K562 (cell line): ENCODE results near the gene RGS17. TPM values are rescaled to one million over a fixed set of nuclear protein-coding genes. Genes with fewer than 3 reads are reported as not detected.

ENCODE experiments used
- ATAC-seq: fragments of 200-7000 bp; cut with Tn5 transposase; 3 replicates; pipeline ENCODE4 v1.9.1; 2020; ENCODE audit warnings: moderate library complexity
- BruUV-seq: library from RNA; stranded (reverse); fragments of 400-500 nt; replicated peaks from 2 replicates; lab custom pipeline; 2021; lab: Mats Ljungman, UMichigan
- CTCF ChIA-PET: fragments of 300-600 bp; formaldehyde crosslinking; extraction: SDS; loops from one replicate; lab custom pipeline; 2021; ENCODE audit warnings: low intra/inter-chr PET ratio; lab: Yijun Ruan, JAX
- POLR2A ChIA-PET: fragments of 300-600, 350-650 bp; sonication (Branson Sonifier 250); formaldehyde crosslinking; extraction: SDS; loops from one replicate; lab custom pipeline; 2021; ENCODE audit warnings: antibody characterized with exemption, inconsistent platforms; lab: Yijun Ruan, JAX
- DNase-seq, 4 experiments: peaks; one replicate each; pipeline versions ENCODE4 v3.0.0 to v3.0.0-alpha.2; 2011 to 2018; ENCODE audit warnings: low spot score in 3 of 4, mixed read lengths in 3 of 4; ENCODE audit errors: extremely low read depth in 1 of 4
- FAIRE-seq: peaks from 2 replicates; lab custom pipeline; 2011; peaks lifted over from hg19 to GRCh38; lab: Jason Lieb, UNC
- H2AFZ ChIP-seq: 2 replicates; pipeline ENCODE4 v1.6.0; 2011; ENCODE audit warnings: low read depth, low read length, control low read depth, inconsistent platforms
- H3K27ac ChIP-seq: fragments of 200-600 bp; 3 replicates; pipeline ENCODE4 v1.8.0; 2011; ENCODE audit warnings: low read depth, mild to moderate bottlenecking, control low read depth, inconsistent platforms, low read length, moderate library complexity, mixed read lengths; ENCODE audit errors: extremely low read depth
- H3K27me3 ChIP-seq, 2 experiments: fragments of 300-600 bp in 1 of 2; 2 replicates in 1 of 2; 3 replicates in 1 of 2; pipeline versions ENCODE4 v1.6.0 to v1.8.0; 2011; ENCODE audit warnings: inconsistent platforms in 2 of 2, low read length in 2 of 2, mild to moderate bottlenecking in 1 of 2, mixed read lengths in 1 of 2, moderate library complexity in 1 of 2; ENCODE audit not compliant: control insufficient read depth in 2 of 2, insufficient read depth in 2 of 2
- H3K36me3 ChIP-seq: fragments of 300-600 bp; 3 replicates; pipeline ENCODE4 v1.8.0; 2011; ENCODE audit warnings: mild to moderate bottlenecking, low read length, inconsistent platforms; ENCODE audit not compliant: control insufficient read depth, insufficient read depth
- H3K4me1 ChIP-seq, 2 experiments: fragments of 200-600 bp in 1 of 2; replicated peaks in 1 of 2; 2 replicates in 1 of 2; 3 replicates in 1 of 2; pipeline versions ENCODE4 v1.5.1 to v1.8.0; 2011; ENCODE audit warnings: inconsistent platforms in 2 of 2, low read length in 2 of 2, mild to moderate bottlenecking in 1 of 2, mixed read lengths in 1 of 2, moderate library complexity in 1 of 2; ENCODE audit not compliant: control insufficient read depth in 2 of 2, insufficient read depth in 2 of 2
- H3K4me2 ChIP-seq: 2 replicates; pipeline ENCODE4 v1.6.1; 2011; ENCODE audit warnings: low read length, control low read depth, inconsistent platforms, mixed read lengths; ENCODE audit not compliant: insufficient read depth
- H3K4me3 ChIP-seq: fragments of 200-600 bp; sonication (generic), shearing (Covaris generic); 2 replicates; pipeline ENCODE4 v1.5.1; 2016; ENCODE audit warnings: control low read depth, inconsistent platforms
- H3K79me2 ChIP-seq: fragments of 200-600 bp; 3 replicates; pipeline ENCODE4 v1.8.0; 2011; ENCODE audit warnings: low read length, inconsistent platforms; ENCODE audit not compliant: control insufficient read depth, insufficient read depth
- H3K9ac ChIP-seq, 2 experiments: 2 replicates each; pipeline versions ENCODE4 v1.6.0 to v1.6.1; 2011; ENCODE audit warnings: low read depth in 2 of 2, low read length in 2 of 2, control low read depth in 1 of 2, inconsistent platforms in 1 of 2, mild to moderate bottlenecking in 1 of 2, mixed read lengths in 1 of 2; ENCODE audit not compliant: insufficient read depth in 1 of 2
- H3K9me1 ChIP-seq: one replicate; pipeline ENCODE4 v1.6.0; 2011; ENCODE audit warnings: inconsistent platforms, mild to moderate bottlenecking, low read length, moderate library complexity; ENCODE audit not compliant: control insufficient read depth, insufficient read depth
- H3K9me3 ChIP-seq: replicated peaks from 2 replicates; pipeline ENCODE4 v1.5.1; 2011; ENCODE audit warnings: low read depth, low read length, inconsistent platforms; ENCODE audit not compliant: control insufficient read depth, insufficient read depth
- H4K20me1 ChIP-seq: replicated peaks from 2 replicates; pipeline ENCODE4 v1.6.1; 2011; ENCODE audit warnings: low read length, inconsistent platforms, mixed read lengths; ENCODE audit not compliant: control insufficient read depth, insufficient read depth
- CSDE1 ChIP-seq, 2 experiments: fragments of 450-650 bp; IDR thresholded peaks; 2 replicates each; pipeline ENCODE4 v1.6.1; 2016; ENCODE audit warnings: mild to moderate bottlenecking in 1 of 2
- EHMT2 ChIP-seq: fragments of 450-650 bp; IDR thresholded peaks from 2 replicates; pipeline ENCODE4 v1.6.1; 2018; ENCODE audit warnings: antibody characterized with exemption
- FOXA1 ChIP-seq: fragments of 450-650 bp; IDR thresholded peaks from 2 replicates; pipeline ENCODE4 v1.6.1; 2016; ENCODE audit warnings: mild to moderate bottlenecking, borderline replicate concordance
- HDAC2 ChIP-seq: fragments of 450-650 bp; IDR thresholded peaks from 2 replicates; pipeline ENCODE4 v1.6.1; 2016; ENCODE audit warnings: mild to moderate bottlenecking
- KAT7 ChIP-seq: sonication (generic); formaldehyde crosslinking; IDR thresholded peaks from 2 replicates; pipeline ENCODE4 v1.8.0; 2022; ENCODE audit warnings: missing genetic modification reagents, mild to moderate bottlenecking, borderline replicate concordance
- KDM1A ChIP-seq, 2 experiments: fragments of 450-650 bp; IDR thresholded peaks; 2 replicates each; pipeline ENCODE4 v1.6.1; 2016; ENCODE audit warnings: mild to moderate bottlenecking in 2 of 2
- NFXL1 ChIP-seq: fragments of 450-650 bp; formaldehyde crosslinking; IDR thresholded peaks from 2 replicates; pipeline ENCODE4 v1.4.0; 2021; ENCODE audit warnings: mild to moderate bottlenecking
- NONO ChIP-seq, 2 experiments: fragments of 200-400 bp in 1 of 2; fragments of 450-650 bp in 1 of 2; formaldehyde crosslinking in 1 of 2; IDR thresholded peaks; 2 replicates each; pipeline ENCODE4 v1.6.1; 2017; ENCODE audit warnings: low read depth in 2 of 2, mild to moderate bottlenecking in 2 of 2, moderate library complexity in 2 of 2, low read length in 1 of 2
- RBM17 ChIP-seq: fragments of 200-400 bp; formaldehyde crosslinking; IDR thresholded peaks from 2 replicates; pipeline ENCODE4 v1.6.1; 2017; ENCODE audit warnings: low read depth, mild to moderate bottlenecking, low read length, borderline replicate concordance
- TCFL5 ChIP-seq: fragments of 250-450 bp; sonication (Bioruptor Pico); conservative IDR thresholded peaks from 2 replicates; pipeline ENCODE4 v1.6.1; 2021; ENCODE audit warnings: mild to moderate bottlenecking, moderate library complexity, matching md5 sums
- WHSC1 ChIP-seq: IDR thresholded peaks from one replicate; pipeline ENCODE4 v1.6.1; 2012; ENCODE audit warnings: low read length, control low read depth, inconsistent platforms
- ZNF175 ChIP-seq: fragments of 200-800 bp; sonication (Bioruptor generic); IDR thresholded peaks from 2 replicates; pipeline ENCODE4 v1.6.1; 2016; ENCODE audit warnings: low read depth, mild to moderate bottlenecking, missing genetic modification characterization, missing compliant biosample characterization
- ZZZ3 ChIP-seq: fragments of 450-650 bp; IDR thresholded peaks from 2 replicates; pipeline ENCODE4 v1.6.1; 2016; ENCODE audit warnings: antibody characterized with exemption, mild to moderate bottlenecking, moderate library complexity
- WGBS: fragments of 100-300 bp; shearing (Covaris generic); methylation state at CpG from one replicate; pipeline ENCODE4 v1.1.6; 2016; ENCODE audit warnings: low coverage, mixed read lengths; ENCODE audit not compliant: insufficient coverage; ENCODE audit errors: missing lambda C conversion rate; 5-methylcytosine and 5-hydroxymethylcytosine counted together
- in situ Hi-C: fragments of 300-500 bp; cut with MboI; formaldehyde crosslinking; loops from 4 replicates; pipeline ENCODE4 v1.15.0; 2018; ENCODE audit warnings: inconsistent platforms, mixed read lengths
- intact Hi-C: fragments of 100-400 bp; cut with micrococcal nuclease; formaldehyde crosslinking; loops from 2 replicates; pipeline ENCODE4 v1.14.2; 2022
- polyA plus RNA-seq, 8 experiments: library from polyadenylated mRNA; depleted of rRNA in 4 of 8; stranded (reverse) in 5 of 8; unstranded in 3 of 8; fragments of >200 nt; fragmentation: Nextera tagmentation in 2 of 8; fragmentation: Illumina TruSeq in 1 of 8; extraction: Ambion mirVana in 2 of 8; extraction: Trizol in 1 of 8; gene quantifications; 2 replicates each; pipeline versions ENCODE4 v1.2.1 to v1.2.3, GENCODE V29; 2011 to 2014; ENCODE audit warnings: inconsistent platforms in 1 of 8, missing spikeins in 1 of 8
- total RNA-seq, 7 experiments: library from RNA; depleted of rRNA in 6 of 7; stranded (reverse); fragments of >200 nt in 6 of 7; fragmentation: Illumina TruSeq in 2 of 7; extraction: Trizol in 2 of 7; gene quantifications; 2 replicates each; pipeline versions ENCODE4 v1.2.1 to v1.2.3, GENCODE V29; 2011 to 2021; ENCODE audit warnings: low replicate concordance in 1 of 7
- TF ChIP-seq, protein P1 (sequence below), 2 experiments: IDR thresholded peaks; 2 replicates each; pipeline ENCODE4 v1.6.1; 2012; ENCODE audit warnings: improper control_type of control experiment in 2 of 2, low read depth in 2 of 2, low read length in 2 of 2, borderline replicate concordance in 1 of 2
- TF ChIP-seq, protein P2 (sequence below): fragments of 200-800 bp; sonication (Bioruptor generic); IDR thresholded peaks from 2 replicates; pipeline ENCODE4 v1.6.1; 2016; ENCODE audit warnings: missing genetic modification characterization, missing compliant biosample characterization
- TF ChIP-seq, protein P3 (sequence below): sonication (generic); formaldehyde crosslinking; IDR thresholded peaks from 2 replicates; pipeline ENCODE4 v1.8.0; 2022; ENCODE audit warnings: missing genetic modification reagents, mild to moderate bottlenecking, moderate library complexity, borderline replicate concordance

RGS17 gene
- total and polyA plus RNA-seq, 9 of the 15 experiments (the other 6 are each of a cell fraction or from before 2014, with no cell fraction given) = 0.01 to 0.14 (median 0.08) TPM; not detected in 6

DNA sequence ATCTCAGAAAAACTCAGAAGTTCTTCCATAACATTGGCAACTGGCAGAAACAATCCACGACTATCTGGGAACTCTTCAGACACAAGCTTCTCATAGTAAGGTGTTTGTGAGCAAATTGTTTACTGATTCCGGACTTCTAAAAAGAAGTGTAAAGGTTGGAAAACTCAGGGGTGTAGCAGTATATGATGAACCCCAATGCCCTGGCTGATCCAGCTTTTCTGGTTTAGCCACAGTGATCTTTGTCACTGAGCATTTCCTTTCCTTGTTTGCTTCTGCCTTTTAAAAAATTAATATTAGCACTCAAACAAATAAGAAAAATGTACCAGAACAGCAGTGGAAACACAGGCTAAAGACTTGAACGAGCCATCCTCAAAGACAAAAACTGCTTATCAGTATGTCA lies 4.9 kb downstream of the RGS17 start:
- Histone ChIP-seq H3K4me2 (no peak overlapping the region), H3K79me2 (no peaks in the 10 kb centered on the region), H3K9ac (no peak overlapping the region), H3K9me1 (no peaks in the 10 kb centered on the region), H3K27ac (no peak overlapping the region), H3K9me3 (no peaks in the 10 kb centered on the region), H3K4me3 (no peak overlapping the region), H3K4me1 (peaks cover 0 to 6% of the 10 kb centered on the region in 2 experiments; a peak in 2 of 5 replicates), H3K36me3 (no peaks in the 10 kb centered on the region), H4K20me1 (no peaks in the 10 kb centered on the region), H3K27me3 (no peaks in the 10 kb centered on the region), H2AFZ (no peak overlapping the region)
- WGBS = 0% methylated on average over 3 of the region's 3 CpGs
- ATAC-seq (no peak), DNase-seq (no peak), FAIRE-seq (no peak)
- in situ Hi-C loops = no loop called here
- no TSS peak for BruUV-seq
- ChIA-PET POLR2A (no interaction called here), CTCF (no interaction called here)
- intact Hi-C loops = no loop called here
- TF ChIP-seq CSDE1 (IDR thresholded peaks at IDR 0.05) = no peak
- no peak for TF ChIP-seq TCFL5 (CRISPR knock-in tag)
- TF ChIP-seq, protein P1, sequence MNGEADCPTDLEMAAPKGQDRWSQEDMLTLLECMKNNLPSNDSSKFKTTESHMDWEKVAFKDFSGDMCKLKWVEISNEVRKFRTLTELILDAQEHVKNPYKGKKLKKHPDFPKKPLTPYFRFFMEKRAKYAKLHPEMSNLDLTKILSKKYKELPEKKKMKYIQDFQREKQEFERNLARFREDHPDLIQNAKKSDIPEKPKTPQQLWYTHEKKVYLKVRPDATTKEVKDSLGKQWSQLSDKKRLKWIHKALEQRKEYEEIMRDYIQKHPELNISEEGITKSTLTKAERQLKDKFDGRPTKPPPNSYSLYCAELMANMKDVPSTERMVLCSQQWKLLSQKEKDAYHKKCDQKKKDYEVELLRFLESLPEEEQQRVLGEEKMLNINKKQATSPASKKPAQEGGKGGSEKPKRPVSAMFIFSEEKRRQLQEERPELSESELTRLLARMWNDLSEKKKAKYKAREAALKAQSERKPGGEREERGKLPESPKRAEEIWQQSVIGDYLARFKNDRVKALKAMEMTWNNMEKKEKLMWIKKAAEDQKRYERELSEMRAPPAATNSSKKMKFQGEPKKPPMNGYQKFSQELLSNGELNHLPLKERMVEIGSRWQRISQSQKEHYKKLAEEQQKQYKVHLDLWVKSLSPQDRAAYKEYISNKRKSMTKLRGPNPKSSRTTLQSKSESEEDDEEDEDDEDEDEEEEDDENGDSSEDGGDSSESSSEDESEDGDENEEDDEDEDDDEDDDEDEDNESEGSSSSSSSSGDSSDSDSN (IDR thresholded peaks at IDR 0.05; ENCODE audit: borderline replicate concordance in 1 of 2, low read depth in 2 of 2, low read length in 2 of 2) = no peak
- no peak for TF ChIP-seq ZNF175 (CRISPR knock-in tag)
- no peak for TF ChIP-seq NFXL1
- TF ChIP-seq, protein P2, sequence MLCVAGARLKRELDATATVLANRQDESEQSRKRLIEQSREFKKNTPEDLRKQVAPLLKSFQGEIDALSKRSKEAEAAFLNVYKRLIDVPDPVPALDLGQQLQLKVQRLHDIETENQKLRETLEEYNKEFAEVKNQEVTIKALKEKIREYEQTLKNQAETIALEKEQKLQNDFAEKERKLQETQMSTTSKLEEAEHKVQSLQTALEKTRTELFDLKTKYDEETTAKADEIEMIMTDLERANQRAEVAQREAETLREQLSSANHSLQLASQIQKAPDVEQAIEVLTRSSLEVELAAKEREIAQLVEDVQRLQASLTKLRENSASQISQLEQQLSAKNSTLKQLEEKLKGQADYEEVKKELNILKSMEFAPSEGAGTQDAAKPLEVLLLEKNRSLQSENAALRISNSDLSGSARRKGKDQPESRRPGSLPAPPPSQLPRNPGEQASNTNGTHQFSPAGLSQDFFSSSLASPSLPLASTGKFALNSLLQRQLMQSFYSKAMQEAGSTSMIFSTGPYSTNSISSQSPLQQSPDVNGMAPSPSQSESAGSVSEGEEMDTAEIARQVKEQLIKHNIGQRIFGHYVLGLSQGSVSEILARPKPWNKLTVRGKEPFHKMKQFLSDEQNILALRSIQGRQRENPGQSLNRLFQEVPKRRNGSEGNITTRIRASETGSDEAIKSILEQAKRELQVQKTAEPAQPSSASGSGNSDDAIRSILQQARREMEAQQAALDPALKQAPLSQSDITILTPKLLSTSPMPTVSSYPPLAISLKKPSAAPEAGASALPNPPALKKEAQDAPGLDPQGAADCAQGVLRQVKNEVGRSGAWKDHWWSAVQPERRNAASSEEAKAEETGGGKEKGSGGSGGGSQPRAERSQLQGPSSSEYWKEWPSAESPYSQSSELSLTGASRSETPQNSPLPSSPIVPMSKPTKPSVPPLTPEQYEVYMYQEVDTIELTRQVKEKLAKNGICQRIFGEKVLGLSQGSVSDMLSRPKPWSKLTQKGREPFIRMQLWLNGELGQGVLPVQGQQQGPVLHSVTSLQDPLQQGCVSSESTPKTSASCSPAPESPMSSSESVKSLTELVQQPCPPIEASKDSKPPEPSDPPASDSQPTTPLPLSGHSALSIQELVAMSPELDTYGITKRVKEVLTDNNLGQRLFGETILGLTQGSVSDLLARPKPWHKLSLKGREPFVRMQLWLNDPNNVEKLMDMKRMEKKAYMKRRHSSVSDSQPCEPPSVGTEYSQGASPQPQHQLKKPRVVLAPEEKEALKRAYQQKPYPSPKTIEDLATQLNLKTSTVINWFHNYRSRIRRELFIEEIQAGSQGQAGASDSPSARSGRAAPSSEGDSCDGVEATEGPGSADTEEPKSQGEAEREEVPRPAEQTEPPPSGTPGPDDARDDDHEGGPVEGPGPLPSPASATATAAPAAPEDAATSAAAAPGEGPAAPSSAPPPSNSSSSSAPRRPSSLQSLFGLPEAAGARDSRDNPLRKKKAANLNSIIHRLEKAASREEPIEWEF = no peak
- no peak for TF ChIP-seq KAT7 (CRISPR knock-in tag)
- no peak for TF ChIP-seq HDAC2
- no peak for TF ChIP-seq FOXA1
- no peak for TF ChIP-seq EHMT2
- TF ChIP-seq RBM17 = no peak
- no peak for TF ChIP-seq KDM1A (IDR thresholded peaks at IDR 0.05)
- no peak for TF ChIP-seq ZZZ3
- TF ChIP-seq WHSC1 = no peak
- no peak for TF ChIP-seq NONO (IDR thresholded peaks at IDR 0.05; ENCODE audit: low read depth in 2 of 2, low read length in 1 of 2)
- TF ChIP-seq, protein P3, sequence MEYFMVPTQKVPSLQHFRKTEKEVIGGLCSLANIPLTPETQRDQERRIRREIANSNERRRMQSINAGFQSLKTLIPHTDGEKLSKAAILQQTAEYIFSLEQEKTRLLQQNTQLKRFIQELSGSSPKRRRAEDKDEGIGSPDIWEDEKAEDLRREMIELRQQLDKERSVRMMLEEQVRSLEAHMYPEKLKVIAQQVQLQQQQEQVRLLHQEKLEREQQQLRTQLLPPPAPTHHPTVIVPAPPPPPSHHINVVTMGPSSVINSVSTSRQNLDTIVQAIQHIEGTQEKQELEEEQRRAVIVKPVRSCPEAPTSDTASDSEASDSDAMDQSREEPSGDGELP (CRISPR knock-in tag) = no peak
